ENCODE measurements around the gene ARVCF. TPM values are rescaled to one million over a fixed set of nuclear protein-coding genes. Genes with fewer than 3 reads are reported as not detected.
A peak's percentile ranks its signal among the peaks of the same experiment; 100 is the strongest.

The ARVCF gene
- polyA plus RNA-seq, 1 of the 3 experiments (the other 2 are of a cell fraction) = 27.4 TPM

DNA sequence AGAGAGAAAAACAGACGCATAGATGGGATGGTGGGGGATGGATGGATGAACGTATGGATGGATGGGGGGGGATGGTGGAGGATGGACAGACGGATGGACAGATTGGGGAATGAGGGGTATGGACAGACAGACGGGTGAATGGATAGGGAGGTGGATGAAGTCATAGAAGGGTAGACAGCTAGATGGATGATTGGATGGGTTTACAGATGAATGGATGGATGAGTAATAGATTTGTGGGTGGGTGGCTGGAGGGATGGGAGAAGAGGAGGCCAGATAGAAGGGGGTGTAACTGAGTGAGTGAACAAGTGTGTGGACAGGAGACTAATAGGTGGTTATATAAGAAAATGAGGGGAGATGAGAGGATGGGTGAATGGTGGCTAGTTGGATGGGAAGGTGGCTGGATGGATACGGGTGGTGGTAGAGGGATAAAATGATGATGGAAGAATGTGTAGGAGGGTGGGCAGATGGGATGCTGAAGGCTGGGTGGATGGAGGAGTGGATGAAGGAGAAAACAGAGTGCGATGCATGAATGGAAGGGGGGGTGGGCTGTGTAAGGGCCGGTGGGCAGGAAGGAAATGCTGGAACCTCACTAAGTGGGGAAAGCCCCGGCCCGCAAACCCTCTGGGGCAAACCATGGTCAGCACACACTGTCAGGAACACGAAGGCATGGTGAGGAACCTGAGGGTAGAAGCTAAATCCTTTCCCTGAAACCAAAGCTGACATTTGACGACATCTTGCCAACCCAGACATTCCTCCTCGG is 21.6 kb downstream of the ARVCF start:
- Histone ChIP-seq H3K27ac (ENCODE audit: low read depth in 2 of 2, low read length in 1 of 2) (peak overlapping the region; percentile 47 to 97), H3K27me3 (ENCODE audit: insufficient read depth) (no peaks in the 10 kb centered on the region), H3K4me1 (ENCODE audit: control insufficient read depth in 1 of 2, insufficient read depth in 2 of 2, low read depth in 1 of 2, low read length in 1 of 2) (peaks cover 0 to 85% of the 10 kb centered on the region in 2 experiments; a peak in 2 of 4 replicates), H4K20me1 (ENCODE audit: insufficient read depth) (no peaks in the 10 kb centered on the region), H3K4me3 (ENCODE audit: low read depth in 2 of 2, low read length in 1 of 2) (no peak overlapping the region), H3K79me2 (ENCODE audit: insufficient read depth) (no peaks in the 10 kb centered on the region), H3K9me2 (no peaks in the 10 kb centered on the region), H2AFZ (ENCODE audit: low read depth) (no peak overlapping the region), H3F3A (replicated peaks; ENCODE audit: insufficient read depth) (no peaks in the 10 kb centered on the region), H3K9me3 (no peaks in the 10 kb centered on the region), H3K9ac (0 out of 2 replicates have a peak overlapping the region, but pooled peaks have one; percentile 18), H3K36me3 (replicated peaks in 1 of 2; ENCODE audit: control insufficient read depth in 1 of 2, insufficient read depth in 2 of 2, low read length in 1 of 2) (no peaks in the 10 kb centered on the region), H3K4me2 (peak overlapping the region; percentile 17; the same call in 1 of the 2 replicates)
- no peak for TF ChIP-seq MXI1 (IDR thresholded peaks at IDR 0.05; ENCODE audit: low read depth, low read length)
- TF ChIP-seq CHD2 (IDR thresholded peaks at IDR 0.05; ENCODE audit: low read length, partially characterized antibody) = no peak
- no peak for TF ChIP-seq MAX (IDR thresholded peaks at IDR 0.05; ENCODE audit: low read depth)
- no peak for TF ChIP-seq FOSL2 (IDR thresholded peaks at IDR 0.05; ENCODE audit: borderline replicate concordance, low read depth)
- ChIA-PET POLR2A (no interaction called here), CTCF (interaction anchor here (1.1 to 5.5 kb wide), 3 partner anchors 17 to 26 kb away, joined by 4 to 70 read pairs (median 7); partner anchors contain the start of gene TANGO2)
- DNase-seq = no peak
- WGBS (ENCODE audit: low lambda C conversion rate) = 79% methylated on average over 11 of the region's 12 CpGs

- Histone ChIP-seq H3K36me3 (replicated peaks in 1 of 2; ENCODE audit: control insufficient read depth in 1 of 2, insufficient read depth in 2 of 2, low read length in 1 of 2) (no peaks in the 10 kb centered on the region), H3K4me3 (ENCODE audit: low read depth in 2 of 2, low read length in 1 of 2) (no peak overlapping the region), H3K27me3 (ENCODE audit: insufficient read depth) (no peaks in the 10 kb centered on the region), H3K4me2 (no peak overlapping the region), H3F3A (replicated peaks; ENCODE audit: insufficient read depth) (no peaks in the 10 kb centered on the region), H3K9me3 (no peaks in the 10 kb centered on the region), H4K20me1 (ENCODE audit: insufficient read depth) (no peaks in the 10 kb centered on the region), H3K4me1 (ENCODE audit: control insufficient read depth in 1 of 2, insufficient read depth in 2 of 2, low read depth in 1 of 2, low read length in 1 of 2) (peaks cover 0 to 85% of the 10 kb centered on the region in 2 experiments; a peak in 2 of 4 replicates), H3K79me2 (ENCODE audit: insufficient read depth) (no peaks in the 10 kb centered on the region), H3K9ac (no peak overlapping the region), H2AFZ (ENCODE audit: low read depth) (no peak overlapping the region), H3K9me2 (no peaks in the 10 kb centered on the region), H3K27ac (ENCODE audit: low read depth in 2 of 2, low read length in 1 of 2) (no peak overlapping the region)
- TF ChIP-seq CTCF (IDR thresholded peaks at IDR 0.05) = no peak
- TF ChIP-seq, protein P1, sequence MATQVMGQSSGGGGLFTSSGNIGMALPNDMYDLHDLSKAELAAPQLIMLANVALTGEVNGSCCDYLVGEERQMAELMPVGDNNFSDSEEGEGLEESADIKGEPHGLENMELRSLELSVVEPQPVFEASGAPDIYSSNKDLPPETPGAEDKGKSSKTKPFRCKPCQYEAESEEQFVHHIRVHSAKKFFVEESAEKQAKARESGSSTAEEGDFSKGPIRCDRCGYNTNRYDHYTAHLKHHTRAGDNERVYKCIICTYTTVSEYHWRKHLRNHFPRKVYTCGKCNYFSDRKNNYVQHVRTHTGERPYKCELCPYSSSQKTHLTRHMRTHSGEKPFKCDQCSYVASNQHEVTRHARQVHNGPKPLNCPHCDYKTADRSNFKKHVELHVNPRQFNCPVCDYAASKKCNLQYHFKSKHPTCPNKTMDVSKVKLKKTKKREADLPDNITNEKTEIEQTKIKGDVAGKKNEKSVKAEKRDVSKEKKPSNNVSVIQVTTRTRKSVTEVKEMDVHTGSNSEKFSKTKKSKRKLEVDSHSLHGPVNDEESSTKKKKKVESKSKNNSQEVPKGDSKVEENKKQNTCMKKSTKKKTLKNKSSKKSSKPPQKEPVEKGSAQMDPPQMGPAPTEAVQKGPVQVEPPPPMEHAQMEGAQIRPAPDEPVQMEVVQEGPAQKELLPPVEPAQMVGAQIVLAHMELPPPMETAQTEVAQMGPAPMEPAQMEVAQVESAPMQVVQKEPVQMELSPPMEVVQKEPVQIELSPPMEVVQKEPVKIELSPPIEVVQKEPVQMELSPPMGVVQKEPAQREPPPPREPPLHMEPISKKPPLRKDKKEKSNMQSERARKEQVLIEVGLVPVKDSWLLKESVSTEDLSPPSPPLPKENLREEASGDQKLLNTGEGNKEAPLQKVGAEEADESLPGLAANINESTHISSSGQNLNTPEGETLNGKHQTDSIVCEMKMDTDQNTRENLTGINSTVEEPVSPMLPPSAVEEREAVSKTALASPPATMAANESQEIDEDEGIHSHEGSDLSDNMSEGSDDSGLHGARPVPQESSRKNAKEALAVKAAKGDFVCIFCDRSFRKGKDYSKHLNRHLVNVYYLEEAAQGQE (IDR thresholded peaks at IDR 0.05; ENCODE audit: low read depth, low read length) = no peak
- TF ChIP-seq FOXM1 (IDR thresholded peaks at IDR 0.05; ENCODE audit: low read depth) = no peak
- TF ChIP-seq RAD21 (IDR thresholded peaks at IDR 0.05; ENCODE audit: low read length) = no peak
- TF ChIP-seq SIN3A (IDR thresholded peaks at IDR 0.05; ENCODE audit: borderline replicate concordance, low read depth, low read length) = no peak
- TF ChIP-seq SMC3 (IDR thresholded peaks at IDR 0.05; ENCODE audit: low read depth, low read length) = no peak
- no peak for TF ChIP-seq CHD2 (IDR thresholded peaks at IDR 0.05; ENCODE audit: low read length, partially characterized antibody)
- TF ChIP-seq ZBTB33 (IDR thresholded peaks at IDR 0.05; ENCODE audit: borderline replicate concordance, low read depth) = no peak
- no peak for TF ChIP-seq MXI1 (IDR thresholded peaks at IDR 0.05; ENCODE audit: low read depth, low read length)
- TF ChIP-seq MAX (IDR thresholded peaks at IDR 0.05; ENCODE audit: low read depth) = no peak
- no peak for TF ChIP-seq GATA2 (CRISPR knock-in tag; IDR thresholded peaks at IDR 0.05)
- TF ChIP-seq, protein P2, sequence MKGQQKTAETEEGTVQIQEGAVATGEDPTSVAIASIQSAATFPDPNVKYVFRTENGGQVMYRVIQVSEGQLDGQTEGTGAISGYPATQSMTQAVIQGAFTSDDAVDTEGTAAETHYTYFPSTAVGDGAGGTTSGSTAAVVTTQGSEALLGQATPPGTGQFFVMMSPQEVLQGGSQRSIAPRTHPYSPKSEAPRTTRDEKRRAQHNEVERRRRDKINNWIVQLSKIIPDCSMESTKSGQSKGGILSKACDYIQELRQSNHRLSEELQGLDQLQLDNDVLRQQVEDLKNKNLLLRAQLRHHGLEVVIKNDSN (IDR thresholded peaks at IDR 0.05; ENCODE audit: borderline replicate concordance, low read depth) = no peak
- TF ChIP-seq EZH2phosphoT487 (IDR thresholded peaks at IDR 0.05; ENCODE audit: borderline replicate concordance, low read depth) = no peak
- no peak for TF ChIP-seq JUND (IDR thresholded peaks at IDR 0.05)
- TF ChIP-seq TEAD4 (IDR thresholded peaks at IDR 0.05; ENCODE audit: borderline replicate concordance, insufficient read depth) = no peak
- ChIA-PET CTCF (no interaction called here), POLR2A (no interaction called here)
- no peak for DNase-seq
- 93% methylated on average over 7 of the region's 7 CpGs for WGBS (ENCODE audit: low lambda C conversion rate)
These were observed 22.7 kb downstream of the ARVCF start for GRCh38 chr22:19993926-19994325.

Data from SK-N-SH (cell line).